PC-9 (cell line): Measurements from ENCODE around the gene TECPR1.

Source experiments
- EZH2 ChIP-seq: fragments of 200-600 bp; sonication (generic); IDR thresholded peaks from 2 replicates; pipeline ENCODE4 v1.8.0; 2017; ENCODE audit warnings: antibody characterized with exemption, low read depth
- TF ChIP-seq, protein P1 (sequence below): fragments of 200-600 bp; sonication (generic); conservative IDR thresholded peaks from 2 replicates; pipeline ENCODE4 v1.6.1; 2017; ENCODE audit warnings: mixed run types, antibody characterized with exemption, mild to moderate bottlenecking, moderate library complexity

DNA sequence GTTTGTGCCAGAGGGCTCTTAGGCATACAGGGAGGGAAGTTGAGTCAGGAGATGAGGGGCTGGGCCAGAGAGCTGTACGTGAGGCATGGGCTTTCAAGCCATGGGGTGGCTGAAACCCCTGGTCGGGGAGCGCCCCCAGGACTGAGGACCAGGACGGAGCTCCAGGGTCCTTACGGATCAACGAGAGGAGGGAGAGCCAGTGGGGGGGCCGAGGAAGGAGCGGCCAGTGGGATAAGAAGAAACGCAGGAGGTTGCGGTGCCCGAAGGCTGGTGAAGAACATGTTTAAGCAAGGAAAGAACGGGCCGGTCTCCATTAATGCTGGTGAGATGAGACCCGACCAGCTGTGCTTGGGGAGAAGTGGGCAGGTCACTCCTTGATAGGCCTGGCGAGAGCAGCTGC lies 84.4 kb downstream of the TECPR1 start:
- TF ChIP-seq, protein P1, sequence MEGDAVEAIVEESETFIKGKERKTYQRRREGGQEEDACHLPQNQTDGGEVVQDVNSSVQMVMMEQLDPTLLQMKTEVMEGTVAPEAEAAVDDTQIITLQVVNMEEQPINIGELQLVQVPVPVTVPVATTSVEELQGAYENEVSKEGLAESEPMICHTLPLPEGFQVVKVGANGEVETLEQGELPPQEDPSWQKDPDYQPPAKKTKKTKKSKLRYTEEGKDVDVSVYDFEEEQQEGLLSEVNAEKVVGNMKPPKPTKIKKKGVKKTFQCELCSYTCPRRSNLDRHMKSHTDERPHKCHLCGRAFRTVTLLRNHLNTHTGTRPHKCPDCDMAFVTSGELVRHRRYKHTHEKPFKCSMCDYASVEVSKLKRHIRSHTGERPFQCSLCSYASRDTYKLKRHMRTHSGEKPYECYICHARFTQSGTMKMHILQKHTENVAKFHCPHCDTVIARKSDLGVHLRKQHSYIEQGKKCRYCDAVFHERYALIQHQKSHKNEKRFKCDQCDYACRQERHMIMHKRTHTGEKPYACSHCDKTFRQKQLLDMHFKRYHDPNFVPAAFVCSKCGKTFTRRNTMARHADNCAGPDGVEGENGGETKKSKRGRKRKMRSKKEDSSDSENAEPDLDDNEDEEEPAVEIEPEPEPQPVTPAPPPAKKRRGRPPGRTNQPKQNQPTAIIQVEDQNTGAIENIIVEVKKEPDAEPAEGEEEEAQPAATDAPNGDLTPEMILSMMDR, result no peak
- no peak for TF ChIP-seq EZH2
